ENCODE data around the gene SMC6.

The SMC6 gene

DNA sequence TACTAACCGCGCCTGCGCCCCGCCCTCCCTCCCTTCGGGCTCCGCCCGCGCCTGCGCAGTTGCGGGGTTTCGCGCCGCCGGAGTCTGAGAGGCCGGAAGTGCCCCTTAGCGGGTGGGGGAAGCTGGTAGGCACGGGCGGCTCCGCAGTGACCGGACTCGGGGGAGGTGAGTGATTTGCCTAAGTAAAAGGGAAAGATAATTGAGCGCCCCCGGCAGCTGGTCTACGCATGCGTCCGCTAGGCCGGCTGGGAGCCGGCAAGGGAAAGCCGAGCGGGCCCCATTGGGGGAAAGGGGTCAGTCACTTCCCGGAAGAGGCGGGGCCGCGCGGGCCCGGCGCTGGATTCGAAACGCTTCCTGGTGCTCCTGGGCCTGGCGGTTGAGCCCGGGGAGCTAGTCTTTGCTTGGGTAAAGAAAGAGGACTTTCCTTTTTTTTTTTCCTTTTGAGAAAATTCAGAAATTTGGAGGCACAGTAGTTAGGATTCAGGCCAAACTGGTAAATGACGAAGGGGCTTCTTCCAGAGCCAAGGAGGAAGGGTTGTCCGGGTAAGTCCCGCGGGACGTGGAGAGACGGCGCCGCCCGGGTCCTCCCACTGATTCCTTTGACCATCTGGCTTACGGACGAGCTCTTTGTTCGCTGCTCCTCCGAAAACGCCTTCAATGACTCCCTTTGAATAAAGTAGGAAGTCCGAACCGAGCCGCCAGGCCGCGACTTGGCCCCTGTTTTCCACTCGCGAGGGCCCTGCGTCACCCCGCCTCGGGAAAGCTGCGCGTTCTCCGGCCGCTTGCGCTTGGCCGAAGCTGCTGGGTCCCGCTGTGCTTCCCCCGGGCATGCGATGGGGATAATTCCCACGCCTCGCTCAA is at the start of gene SMC6, which contains the start of gene GEN1:
Gene SMC6 (minus strand): TSS at position 8 of the 861 bp plus-strand sequence. CDS start 7,864 bp downstream, outside the sequence.
Gene GEN1 (plus strand): TSS at position 336 of the 861 bp plus-strand sequence. CDS start 5,806 bp downstream, outside the sequence.
- FAIRE-seq: no peak

GRCh38 chr2:17800693-17801458 is 47.3 kb upstream of the SMC6 start:
- FAIRE-seq: no peak

GRCh38 chr2:17800219-17800618 is 46.6 kb upstream of the SMC6 start:
- no peak for FAIRE-seq

DNA sequence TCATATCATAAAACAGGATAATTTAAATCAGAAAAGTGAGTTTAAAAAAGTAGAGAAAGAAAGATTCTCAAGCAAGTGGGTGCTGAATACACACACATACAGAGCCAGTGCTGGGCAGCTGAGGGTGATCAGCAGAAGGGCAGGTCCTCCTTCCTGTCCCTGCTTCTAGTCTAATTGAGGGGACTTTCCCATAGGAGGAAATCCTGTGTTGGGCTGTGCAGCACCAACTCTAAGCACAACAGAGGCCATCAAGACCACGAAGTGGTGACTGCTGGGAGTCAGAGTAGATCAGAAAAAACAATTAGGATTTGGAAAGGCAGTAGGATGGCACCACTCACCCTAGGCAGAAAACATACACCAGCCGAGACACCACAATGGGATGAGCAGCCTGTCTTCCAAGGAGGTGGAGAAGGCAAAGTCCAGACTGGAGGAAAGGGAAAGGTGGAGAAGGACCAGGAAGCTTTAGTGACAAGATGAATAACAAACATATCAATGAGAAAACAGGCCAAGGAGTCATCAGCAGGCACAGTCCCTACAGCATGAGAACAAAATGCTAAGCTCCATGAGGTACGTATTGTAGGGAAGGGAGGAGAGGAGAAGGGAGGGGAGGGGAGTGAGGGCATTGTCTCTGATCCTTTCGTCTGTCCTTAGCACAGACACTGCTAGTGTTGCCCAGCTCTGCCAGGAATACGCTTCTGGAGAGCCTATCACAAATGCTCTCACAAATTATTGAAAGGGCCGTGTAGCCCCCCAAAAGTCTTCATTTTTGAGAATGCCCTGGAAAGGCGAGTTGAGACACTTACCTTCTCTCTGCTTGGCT is 45.9 kb upstream of the SMC6 start:
- no peak for FAIRE-seq

GRCh38 chr2:17798338-17798737 is 44.7 kb upstream of the SMC6 start:
- FAIRE-seq: no peak

GRCh38 chr2:17795309-17795708 is 41.7 kb upstream of the SMC6 start:
- FAIRE-seq: no peak

DNA sequence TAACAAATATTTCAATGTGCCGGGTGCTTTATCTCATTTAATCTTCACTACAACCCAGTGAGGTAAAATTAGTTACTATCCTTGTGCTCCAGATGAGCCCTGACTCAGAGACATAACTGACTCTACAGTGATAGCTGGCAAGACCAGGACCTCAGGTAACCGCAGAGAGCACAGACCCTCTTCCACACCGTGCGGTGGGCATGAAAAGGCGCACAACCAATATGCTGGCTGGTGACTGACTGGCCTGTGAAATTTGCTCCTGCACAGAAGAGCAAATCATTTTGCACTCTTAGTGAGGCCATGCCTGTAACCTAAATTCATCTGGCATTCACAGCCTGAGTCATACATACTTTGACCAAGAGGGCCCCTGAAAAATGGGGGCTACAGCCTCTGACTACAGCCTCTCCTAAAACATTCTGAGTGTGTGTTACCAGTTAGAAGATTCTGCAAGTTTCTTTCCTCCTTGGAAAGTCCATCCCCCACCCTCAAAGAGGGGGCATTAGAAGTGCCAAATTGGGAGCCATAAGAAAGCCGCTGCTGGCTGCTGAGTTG is 40.3 kb upstream of the SMC6 start:
- no peak for FAIRE-seq

- FAIRE-seq: no peak
These were observed 39.7 kb upstream of the SMC6 start for GRCh38 chr2:17793296-17793695.

GRCh38 chr2:17792515-17792914 is 38.9 kb upstream of the SMC6 start:
- no peak for FAIRE-seq

DNA sequence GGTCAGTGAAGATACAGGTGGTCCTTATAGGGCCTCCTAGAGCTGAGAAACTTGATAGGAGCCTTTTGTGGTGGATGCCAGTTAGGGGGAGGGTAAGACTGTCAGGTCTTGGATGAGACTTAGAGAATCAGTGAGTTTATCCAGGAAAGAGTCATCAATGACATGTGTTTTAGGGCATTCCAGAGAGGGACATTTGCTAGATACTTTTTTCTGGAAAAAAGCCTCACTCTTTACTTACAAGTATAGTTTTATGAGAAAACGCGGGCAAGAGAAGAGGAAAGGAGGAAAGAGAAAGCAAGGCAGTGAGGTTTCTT is 38.2 kb upstream of the SMC6 start:
- FAIRE-seq: no peak

GRCh38 chr2:17791121-17791816 is 37.7 kb upstream of the SMC6 start:
- no peak for FAIRE-seq

GRCh38 chr2:17790536-17790935 is 36.9 kb upstream of the SMC6 start:
- no peak for FAIRE-seq

GRCh38 chr2:17788773-17789172 is 35.2 kb upstream of the SMC6 start:
- FAIRE-seq: no peak

DNA sequence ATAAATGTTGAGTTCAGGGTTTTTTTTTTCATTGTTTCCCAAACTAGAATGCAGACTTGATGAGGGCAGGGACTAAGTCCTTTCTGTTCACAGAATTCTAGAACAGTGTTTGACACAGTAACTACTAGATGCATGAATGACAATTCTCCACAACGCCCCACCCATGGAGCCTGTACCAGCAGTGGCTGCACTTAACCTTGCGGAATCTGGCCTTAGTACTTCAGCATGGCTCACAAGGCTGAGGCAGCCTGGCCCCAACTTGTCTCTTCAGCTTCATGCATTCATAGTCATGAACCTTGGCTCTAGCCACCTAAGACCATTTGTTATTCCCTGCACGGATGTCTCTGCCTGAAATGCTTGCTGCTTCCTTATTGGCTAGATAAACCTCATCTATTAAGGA is 33.1 kb upstream of the SMC6 start:
- no peak for FAIRE-seq

- FAIRE-seq: no peak
These were observed 27.9 kb upstream of the SMC6 start for GRCh38 chr2:17781482-17781881.

DNA sequence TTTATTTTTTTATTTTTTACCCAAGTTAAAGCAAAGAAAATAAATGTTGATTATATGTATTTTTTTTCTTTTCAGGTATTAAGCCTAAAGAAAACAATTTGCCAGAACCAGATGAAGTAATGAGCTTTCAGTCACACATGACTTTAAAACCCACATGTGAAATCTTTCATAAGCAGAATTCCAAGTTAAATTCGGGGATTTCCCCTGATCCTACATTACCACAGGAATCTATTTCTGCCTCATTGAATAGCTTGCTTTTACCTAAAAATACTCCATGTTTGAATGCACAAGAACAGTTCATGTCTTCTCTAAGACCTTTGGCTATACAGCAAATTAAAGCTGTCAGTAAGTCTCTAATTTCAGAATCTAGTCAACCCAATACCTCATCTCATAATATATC is 26.9 kb upstream of the SMC6 start:
- FAIRE-seq: no peak

- no peak for FAIRE-seq
These were observed 18.9 kb upstream of the SMC6 start for GRCh38 chr2:17772532-17772931.

GRCh38 chr2:17771956-17772355 is 18.3 kb upstream of the SMC6 start:
- FAIRE-seq: no peak

DNA sequence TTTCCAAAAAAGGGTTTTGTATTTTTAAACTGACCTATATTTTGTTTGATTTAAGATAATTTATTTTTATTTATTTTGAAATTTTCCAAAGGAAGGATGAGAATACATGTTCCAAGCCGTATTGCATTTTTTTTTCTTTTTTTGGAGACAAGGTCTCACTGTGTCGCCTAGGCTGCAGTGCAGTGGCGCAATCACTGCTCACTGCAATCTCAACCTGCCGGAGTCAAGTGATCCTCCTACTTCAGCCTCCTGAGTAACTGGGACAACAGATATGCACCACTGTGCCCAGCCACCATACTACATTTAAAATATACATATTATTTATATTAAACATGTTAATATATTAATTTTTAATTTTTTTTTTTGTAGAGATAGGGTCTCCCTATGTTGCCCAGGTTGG is 15.3 kb upstream of the SMC6 start:
- no peak for FAIRE-seq

DNA sequence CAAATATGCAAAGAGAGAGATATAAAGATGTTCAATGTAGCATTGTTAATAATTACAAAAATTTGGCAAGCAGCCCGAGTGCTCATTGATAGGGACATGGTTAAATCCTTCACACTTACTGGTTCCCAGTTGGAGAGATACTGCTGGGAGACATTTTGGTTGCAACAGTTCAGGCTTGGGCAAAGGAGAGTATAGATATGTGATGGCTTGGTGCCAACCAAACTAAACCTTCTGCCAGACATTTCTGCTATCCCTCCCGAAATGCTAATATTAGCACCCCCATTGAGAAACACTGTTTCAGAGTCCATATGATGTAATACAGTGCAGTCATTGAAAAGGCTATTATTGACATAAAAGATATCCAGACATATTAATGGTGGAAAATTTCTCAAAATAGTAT is 11.8 kb upstream of the SMC6 start:
- no peak for FAIRE-seq

DNA sequence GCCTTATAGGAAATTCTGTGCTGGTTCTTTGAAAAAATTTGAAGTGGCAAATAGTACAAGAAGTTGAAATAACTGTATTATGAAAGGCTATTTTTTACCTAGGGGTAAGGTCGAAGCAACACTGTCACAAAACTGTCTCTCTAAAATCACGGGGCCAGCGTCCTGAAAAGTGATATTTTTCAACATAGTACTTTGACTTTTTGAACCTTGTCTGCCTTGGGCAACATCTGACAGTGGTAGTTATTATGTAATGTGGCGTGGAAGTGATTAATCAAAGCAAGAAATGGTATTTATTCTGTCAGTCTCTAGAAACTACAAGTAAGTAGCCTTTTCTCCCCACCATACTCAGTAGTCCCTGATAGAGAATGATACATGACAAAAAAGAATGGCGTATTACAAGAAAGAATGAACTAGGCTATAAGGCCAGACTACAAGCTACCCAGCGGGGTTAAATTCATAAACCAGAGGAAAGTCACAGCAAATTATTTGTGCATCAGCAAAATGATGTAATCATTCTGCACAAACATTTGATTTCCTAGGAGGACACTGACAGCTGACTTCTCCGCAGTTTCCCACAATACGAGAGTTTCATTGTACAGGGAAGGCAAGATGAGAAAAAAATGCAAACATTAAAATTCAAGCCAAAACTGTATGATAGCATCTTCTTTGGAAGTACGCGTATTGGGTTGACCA is 10.2 kb upstream of the SMC6 start:
- FAIRE-seq: no peak

- no peak for FAIRE-seq
These were observed 8.8 kb upstream of the SMC6 start for GRCh38 chr2:17762451-17762850.

Data from A204.1 (cell line).